Heart right ventricle (tissue), 16 donors: ENCODE data around the gene ARSI. TPM values are rescaled to one million over a fixed set of nuclear protein-coding genes. Genes with fewer than 3 reads are reported as not detected.

Experiments
- ATAC-seq, 8 donors: fragments of 200-7000 bp; cut with Tn5 transposase; one replicate each; pipeline ENCODE4 v1.9.1; 2020; ENCODE audit warnings: mild to moderate bottlenecking in 8 of 8, moderate library complexity in 8 of 8, moderate number of reproducible peaks in 1 of 8
- DNase-seq, 2 donors: peaks; one replicate each; pipeline ENCODE4 v3.0.0-alpha.2; 2020
- H3K27ac ChIP-seq, 10 donors: fragments of 200-600 bp; sonication (generic) in 2 of 10; one replicate each; pipeline versions ENCODE4 v1.5.0 to v1.8.0; 2020 to 2022; ENCODE audit warnings: mild to moderate bottlenecking in 3 of 10
- H3K27me3 ChIP-seq, 7 donors: fragments of 200-600 bp; one replicate each; pipeline ENCODE4 v1.8.0; 2021 to 2022; ENCODE audit warnings: mild to moderate bottlenecking in 2 of 7
- H3K36me3 ChIP-seq, 9 donors: fragments of 200-600 bp; sonication (generic) in 1 of 9; one replicate each; pipeline versions ENCODE4 v1.5.0 to v1.8.0; 2020 to 2022; ENCODE audit warnings: mild to moderate bottlenecking in 2 of 9
- H3K4me1 ChIP-seq, 9 donors: fragments of 200-600 bp; sonication (generic) in 1 of 9; one replicate each; pipeline versions ENCODE4 v1.5.0 to v1.8.0; 2020 to 2022; ENCODE audit warnings: mild to moderate bottlenecking in 4 of 9
- H3K4me3 ChIP-seq, 10 donors: fragments of 200-600 bp; sonication (generic) in 2 of 10; one replicate each; pipeline versions ENCODE4 v1.5.0 to v1.8.0; 2020 to 2022; ENCODE audit warnings: mild to moderate bottlenecking in 7 of 10, moderate library complexity in 2 of 10
- H3K9me3 ChIP-seq, 11 donors: fragments of 200-600 bp in 10 of 11; sonication (generic) in 2 of 11; one replicate each; pipeline versions ENCODE4 v1.5.0 to v1.8.0; 2013 to 2022; ENCODE audit warnings: mild to moderate bottlenecking in 2 of 11, control low read depth in 1 of 11, moderate library complexity in 1 of 11
- CTCF ChIP-seq, 9 donors: fragments of 200-600 bp; sonication (generic) in 2 of 9; IDR thresholded peaks; one replicate each; pipeline versions ENCODE4 v1.5.0 to v1.8.0; 2021 to 2022; ENCODE audit warnings: antibody characterized with exemption in 9 of 9, mild to moderate bottlenecking in 5 of 9, moderate library complexity in 1 of 9
- WGBS, 2 donors: extraction: QIAGEN DNeasy Blood & Tissue Kit; methylation state at CpG; one replicate each; pipeline ENCODE4 v1.1.7; 2013; ENCODE audit warnings: inconsistent platforms in 1 of 2; 5-methylcytosine and 5-hydroxymethylcytosine counted together
- intact Hi-C, 10 donors: fragments of 100-400 bp; cut with DNase I; formaldehyde crosslinking; loops; one replicate each; pipeline versions ENCODE4 v1.11.1 to v1.14.2; 2022
- polyA plus RNA-seq, 2 donors: library from polyadenylated mRNA; stranded (reverse); fragments of 200-250 nt; gene quantifications; one replicate each; pipeline ENCODE4 v1.2.3, GENCODE V29; 2013
- total RNA-seq, 10 donors: library from RNA; stranded (reverse); fragmentation: NEBNext Ultra II Directional in 3 of 10; extraction: Animal tissue kit (Norgen Biotek cat#: 25700) in 3 of 10; gene quantifications; one replicate each; pipeline versions ENCODE4 v1.2.1 to v1.2.4, GENCODE V29; 2021 to 2023
- donor health status: Arrhythmogenic right ventricular cardiomyopathy.
- donor health status: ischemic (EF 13 %, LVEDD 7.1; RV severe dilation, severe dysfunction).
- donor health status: healthy with polysubstance abuse.
- donor health status: DM: no; HTN: yes; CAD: no.
- donor health status: DM: no; HTN: no; CAD: no.
- donor health status: ischemic (EF 25% LVEDD 6.9; RV normal size, moderate dysfunction).
- donor health status: ischemic (EF 25% LVEDD 5.7; RV mildly dilated, moderate dysfunction).
- donor health status: healthy.
- donor health status: DM: yes; HTN: yes; CAD: no.
- donor health status: Ischemic cardiomyopathy.
- donor health status: ischemic (EF 35%, LVEDD 5.7; RV mildly dilated, moderate dysfunction).
- donor health status: nonischemic (EF 11% LVEDD 7.7; RV severe dilation, severe dysfunction).
- donor health status: DM: yes; HTN: yes; CAD: no.
- donor health status: PGD.
- donor health status: ischemic (EF 29% LVEDD 5.4; RV normal size, mild dysfunction).
- donor health status: nonischemic (EF 23%, LVEDD 6.1; RV moderate dilation, normal function).

ARSI gene
- total and polyA plus RNA-seq, 12 donors = 0.11 to 0.65 (median 0.32) TPM; not detected in 2

- intact Hi-C loops = loop anchor here in 5 of 10 donors (10.0 kb wide), 1 partner anchor 155 kb away; no protein-coding TSS in a partner anchor
- 78 to 80% methylated on average over 13 of the region's 13 CpGs for WGBS, 2 donors
- no peak for DNase-seq
Measured at GRCh38 chr5:150279330-150280020, 23.2 kb downstream of the ARSI start.

GRCh38 chr5:150278916-150279315 lies 23.8 kb downstream of the ARSI start:
- Histone ChIP-seq H3K4me1 (no peaks in the 10 kb centered on the region), H3K4me3 (no peak overlapping the region), H3K27ac (no peak overlapping the region), H3K36me3 (no peaks in the 10 kb centered on the region), H3K27me3 (peaks cover 0 to 10% (median 0%) of the 10 kb centered on the region in 7 donors), H3K9me3 (no peaks in the 10 kb centered on the region)
- ATAC-seq (no peak), DNase-seq (no peak)
- 88 to 89% methylated on average over 6 of the region's 6 CpGs for WGBS, 2 donors
- TF ChIP-seq CTCF (IDR thresholded peaks at IDR 0.05) = no peak
- intact Hi-C loops = loop anchor here in 5 of 10 donors (10.0 kb wide), 1 partner anchor 156 kb away; no protein-coding TSS in a partner anchor

More at GRCh38 chr5:150279330-150280020, 23.2 kb downstream of the ARSI start:
- H3K36me3 ChIP-seq = no peaks in the 10 kb centered on the region
- H3K4me3 ChIP-seq = no peak overlapping the region
- ATAC-seq = no peak
- no peak overlapping the region for H3K27ac ChIP-seq
- H3K4me1 ChIP-seq = no peaks in the 10 kb centered on the region
- no peaks in the 10 kb centered on the region for H3K9me3 ChIP-seq
- no peak for TF ChIP-seq CTCF (IDR thresholded peaks at IDR 0.05)
- H3K27me3 ChIP-seq = peaks cover 0 to 10% (median 0%) of the 10 kb centered on the region in 7 donors

GRCh38 chr5:150278046-150278730 lies 24.5 kb downstream of the ARSI start:
- no peak for TF ChIP-seq CTCF (IDR thresholded peaks at IDR 0.05)
- peaks cover 0 to 10% (median 0%) of the 10 kb centered on the region in 7 donors for H3K27me3 ChIP-seq
- H3K36me3 ChIP-seq = no peaks in the 10 kb centered on the region
- DNase-seq (no peak), ATAC-seq (no peak)
- intact Hi-C loops = loop anchor here in 5 of 10 donors (10.0 kb wide), 1 partner anchor 157 kb away; no protein-coding TSS in a partner anchor
- H3K4me3 ChIP-seq = no peak overlapping the region
- WGBS, 2 donors = 69 to 70% methylated on average over 7 of the region's 7 CpGs
- H3K27ac ChIP-seq = no peak overlapping the region
- H3K4me1 ChIP-seq = no peaks in the 10 kb centered on the region
- no peaks in the 10 kb centered on the region for H3K9me3 ChIP-seq

GRCh38 chr5:150277043-150277442 lies 25.7 kb downstream of the ARSI start:
- no peak for ATAC-seq
- Histone ChIP-seq H3K4me3 (no peak overlapping the region), H3K4me1 (no peaks in the 10 kb centered on the region), H3K9me3 (no peaks in the 10 kb centered on the region), H3K27me3 (peaks cover 0 to 10% (median 0%) of the 10 kb centered on the region in 7 donors), H3K27ac (no peak overlapping the region), H3K36me3 (no peaks in the 10 kb centered on the region)
- WGBS, 2 donors = 72 to 83% methylated on average over 4 of the region's 4 CpGs
- intact Hi-C loops = loop anchor here in 5 of 10 donors (10.0 kb wide), 1 partner anchor 158 kb away; no protein-coding TSS in a partner anchor
- DNase-seq = no peak
- no peak for TF ChIP-seq CTCF (IDR thresholded peaks at IDR 0.05)
